ENCODE data around the gene FFAR1. TPM values are rescaled to one million over a fixed set of nuclear protein-coding genes. Genes with fewer than 3 reads are reported as not detected.

FFAR1 gene
- polyA plus RNA-seq, 1 donor from 2014 or later: not detected

DNA sequence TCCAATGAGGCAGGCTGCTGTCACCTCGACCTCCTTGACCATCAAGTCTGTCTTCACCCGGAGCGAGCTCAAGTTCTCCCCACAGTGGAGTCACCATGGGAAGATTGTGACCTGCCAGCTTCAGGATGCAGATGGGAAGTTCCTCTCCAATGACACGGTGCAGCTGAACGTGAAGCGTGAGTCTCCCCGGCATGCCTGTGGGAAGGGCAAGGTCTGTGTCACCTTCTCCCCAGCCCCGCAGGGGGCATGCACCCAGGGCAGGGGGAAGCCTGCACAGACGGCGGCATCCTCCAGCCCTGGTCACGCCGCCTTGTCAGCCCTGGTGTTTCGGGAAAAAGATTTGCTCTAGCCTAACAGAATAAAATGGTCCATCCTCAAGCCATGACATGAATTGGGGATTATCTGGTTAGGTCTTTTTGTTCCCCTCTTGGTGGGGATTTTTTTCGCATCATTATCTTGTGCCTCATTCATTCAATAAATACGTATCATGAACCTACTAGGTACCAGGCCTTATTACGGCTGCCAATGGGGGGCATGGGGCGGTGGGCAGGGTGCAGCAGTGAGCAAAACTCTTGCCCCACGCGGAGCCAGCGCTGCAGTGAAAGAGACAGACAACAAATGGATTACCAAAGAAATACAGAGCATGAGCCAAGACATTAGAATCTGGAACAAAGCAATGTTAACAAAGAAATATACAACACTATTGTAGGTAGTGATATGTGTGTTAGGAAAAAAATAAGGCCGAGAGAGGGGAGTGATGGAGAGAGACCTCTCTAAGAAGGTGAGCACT, 11.3 kb upstream of the FFAR1 start:
- H3K27me3 ChIP-seq (ENCODE audit: insufficient read depth, low read depth, low read length): no peaks in the 10 kb centered on the region
- H3K27ac ChIP-seq (ENCODE audit: low read length): no peak overlapping the region
- no peak overlapping the region for H3K4me2 ChIP-seq (ENCODE audit: low read length)
- H3F3A ChIP-seq (ENCODE audit: insufficient read depth, low read length, poor library complexity, severe bottlenecking): no peaks in the 10 kb centered on the region
- H3K79me2 ChIP-seq (replicated peaks; ENCODE audit: insufficient read depth, low read length): no peaks in the 10 kb centered on the region
- no peaks in the 10 kb centered on the region for H3K36me3 ChIP-seq (ENCODE audit: insufficient read depth, low read length)
- no peaks in the 10 kb centered on the region for H3K9me2 ChIP-seq (ENCODE audit: insufficient read depth, low read length)
- no peak overlapping the region for H3K9ac ChIP-seq (ENCODE audit: low read length)
- H3K4me3 ChIP-seq (ENCODE audit: low read length): no peak overlapping the region
- no peaks in the 10 kb centered on the region for H4K20me1 ChIP-seq (ENCODE audit: insufficient read depth)
- no peak overlapping the region for H2AFZ ChIP-seq (ENCODE audit: low read depth, low read length)
- TF ChIP-seq TAF1 (IDR thresholded peaks at IDR 0.05; ENCODE audit: low read depth) (no peak), RAD21 (conservative IDR thresholded peaks at IDR 0.05) (no peak), MXI1 (conservative IDR thresholded peaks at IDR 0.05; ENCODE audit: poor library complexity, severe bottlenecking) (no peak), SMC3 (conservative IDR thresholded peaks at IDR 0.05; ENCODE audit: poor library complexity) (no peak), EP300 (conservative IDR thresholded peaks at IDR 0.05; ENCODE audit: poor library complexity, severe bottlenecking) (no peak), POLR2AphosphoS5 (IDR thresholded peaks at IDR 0.05) (no peak), EZH2 (IDR thresholded peaks at IDR 0.05; ENCODE audit: borderline replicate concordance, insufficient read depth, low read length, poor library complexity, severe bottlenecking) (no peak)
- TF ChIP-seq, protein P1, sequence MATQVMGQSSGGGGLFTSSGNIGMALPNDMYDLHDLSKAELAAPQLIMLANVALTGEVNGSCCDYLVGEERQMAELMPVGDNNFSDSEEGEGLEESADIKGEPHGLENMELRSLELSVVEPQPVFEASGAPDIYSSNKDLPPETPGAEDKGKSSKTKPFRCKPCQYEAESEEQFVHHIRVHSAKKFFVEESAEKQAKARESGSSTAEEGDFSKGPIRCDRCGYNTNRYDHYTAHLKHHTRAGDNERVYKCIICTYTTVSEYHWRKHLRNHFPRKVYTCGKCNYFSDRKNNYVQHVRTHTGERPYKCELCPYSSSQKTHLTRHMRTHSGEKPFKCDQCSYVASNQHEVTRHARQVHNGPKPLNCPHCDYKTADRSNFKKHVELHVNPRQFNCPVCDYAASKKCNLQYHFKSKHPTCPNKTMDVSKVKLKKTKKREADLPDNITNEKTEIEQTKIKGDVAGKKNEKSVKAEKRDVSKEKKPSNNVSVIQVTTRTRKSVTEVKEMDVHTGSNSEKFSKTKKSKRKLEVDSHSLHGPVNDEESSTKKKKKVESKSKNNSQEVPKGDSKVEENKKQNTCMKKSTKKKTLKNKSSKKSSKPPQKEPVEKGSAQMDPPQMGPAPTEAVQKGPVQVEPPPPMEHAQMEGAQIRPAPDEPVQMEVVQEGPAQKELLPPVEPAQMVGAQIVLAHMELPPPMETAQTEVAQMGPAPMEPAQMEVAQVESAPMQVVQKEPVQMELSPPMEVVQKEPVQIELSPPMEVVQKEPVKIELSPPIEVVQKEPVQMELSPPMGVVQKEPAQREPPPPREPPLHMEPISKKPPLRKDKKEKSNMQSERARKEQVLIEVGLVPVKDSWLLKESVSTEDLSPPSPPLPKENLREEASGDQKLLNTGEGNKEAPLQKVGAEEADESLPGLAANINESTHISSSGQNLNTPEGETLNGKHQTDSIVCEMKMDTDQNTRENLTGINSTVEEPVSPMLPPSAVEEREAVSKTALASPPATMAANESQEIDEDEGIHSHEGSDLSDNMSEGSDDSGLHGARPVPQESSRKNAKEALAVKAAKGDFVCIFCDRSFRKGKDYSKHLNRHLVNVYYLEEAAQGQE (IDR thresholded peaks at IDR 0.05; ENCODE audit: borderline replicate concordance): no peak
- TF ChIP-seq, protein P2, sequence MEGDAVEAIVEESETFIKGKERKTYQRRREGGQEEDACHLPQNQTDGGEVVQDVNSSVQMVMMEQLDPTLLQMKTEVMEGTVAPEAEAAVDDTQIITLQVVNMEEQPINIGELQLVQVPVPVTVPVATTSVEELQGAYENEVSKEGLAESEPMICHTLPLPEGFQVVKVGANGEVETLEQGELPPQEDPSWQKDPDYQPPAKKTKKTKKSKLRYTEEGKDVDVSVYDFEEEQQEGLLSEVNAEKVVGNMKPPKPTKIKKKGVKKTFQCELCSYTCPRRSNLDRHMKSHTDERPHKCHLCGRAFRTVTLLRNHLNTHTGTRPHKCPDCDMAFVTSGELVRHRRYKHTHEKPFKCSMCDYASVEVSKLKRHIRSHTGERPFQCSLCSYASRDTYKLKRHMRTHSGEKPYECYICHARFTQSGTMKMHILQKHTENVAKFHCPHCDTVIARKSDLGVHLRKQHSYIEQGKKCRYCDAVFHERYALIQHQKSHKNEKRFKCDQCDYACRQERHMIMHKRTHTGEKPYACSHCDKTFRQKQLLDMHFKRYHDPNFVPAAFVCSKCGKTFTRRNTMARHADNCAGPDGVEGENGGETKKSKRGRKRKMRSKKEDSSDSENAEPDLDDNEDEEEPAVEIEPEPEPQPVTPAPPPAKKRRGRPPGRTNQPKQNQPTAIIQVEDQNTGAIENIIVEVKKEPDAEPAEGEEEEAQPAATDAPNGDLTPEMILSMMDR (IDR thresholded peaks at IDR 0.05; ENCODE audit: poor library complexity, severe bottlenecking): no peak
- no peaks in the 10 kb centered on the region for H3K9me3 ChIP-seq (ENCODE audit: low read length)

DNA sequence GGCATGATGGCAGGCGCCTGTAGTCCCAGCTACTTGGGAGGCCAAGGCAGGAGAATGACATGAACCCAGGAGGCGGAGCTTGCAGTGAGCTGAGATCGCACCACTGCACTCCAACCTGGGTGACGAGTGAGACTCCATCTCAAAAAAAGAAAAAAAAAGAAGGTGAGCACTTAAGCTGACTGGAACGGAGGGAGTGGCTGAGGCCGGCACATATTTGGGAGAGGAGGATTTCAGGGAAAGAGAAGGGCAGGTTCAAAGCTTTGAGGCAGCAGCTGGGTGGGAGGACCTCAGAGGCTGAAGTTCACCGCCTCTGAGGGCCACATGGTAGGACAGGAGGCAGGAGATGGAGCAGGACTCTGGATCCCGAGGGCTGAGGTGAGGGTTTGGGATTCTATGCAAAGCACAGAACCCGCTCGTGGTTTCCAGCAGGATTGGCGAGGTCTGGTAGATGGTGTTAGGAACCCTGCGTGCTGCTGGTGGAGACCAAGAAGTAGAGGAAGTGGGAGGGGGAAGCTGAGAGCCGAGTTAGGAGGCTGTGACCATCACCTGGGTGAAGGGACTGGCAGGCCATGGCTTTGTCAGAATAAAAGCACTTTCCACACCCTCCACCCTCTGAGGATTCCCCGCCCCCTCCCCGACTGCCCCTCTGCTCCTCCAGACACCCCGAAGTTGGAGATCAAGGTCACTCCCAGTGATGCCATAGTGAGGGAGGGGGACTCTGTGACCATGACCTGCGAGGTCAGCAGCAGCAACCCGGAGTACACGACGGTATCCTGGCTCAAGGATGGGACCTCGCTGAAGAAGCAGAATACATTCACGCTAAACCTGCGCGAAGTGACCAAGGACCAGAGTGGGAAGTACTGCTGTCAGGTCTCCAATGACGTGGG, 10.4 kb upstream of the FFAR1 start:
- no peaks in the 10 kb centered on the region for H4K20me1 ChIP-seq (ENCODE audit: insufficient read depth)
- H3K36me3 ChIP-seq (ENCODE audit: insufficient read depth, low read length): no peaks in the 10 kb centered on the region
- no peak for TF ChIP-seq TAF1 (IDR thresholded peaks at IDR 0.05; ENCODE audit: low read depth)
- TF ChIP-seq EP300 (conservative IDR thresholded peaks at IDR 0.05; ENCODE audit: poor library complexity, severe bottlenecking): no peak
- TF ChIP-seq, protein P2 (IDR thresholded peaks at IDR 0.05; ENCODE audit: poor library complexity, severe bottlenecking): no peak
- TF ChIP-seq RAD21 (conservative IDR thresholded peaks at IDR 0.05): no peak
- TF ChIP-seq EZH2 (IDR thresholded peaks at IDR 0.05; ENCODE audit: borderline replicate concordance, insufficient read depth, low read length, poor library complexity, severe bottlenecking): no peak
- no peak for TF ChIP-seq POLR2AphosphoS5 (IDR thresholded peaks at IDR 0.05)
- TF ChIP-seq MXI1 (conservative IDR thresholded peaks at IDR 0.05; ENCODE audit: poor library complexity, severe bottlenecking): no peak
- TF ChIP-seq SMC3 (conservative IDR thresholded peaks at IDR 0.05; ENCODE audit: poor library complexity): no peak
- TF ChIP-seq, protein P1 (IDR thresholded peaks at IDR 0.05; ENCODE audit: borderline replicate concordance): no peak
- H3K9me3 ChIP-seq (ENCODE audit: low read length): no peaks in the 10 kb centered on the region
- H3K79me2 ChIP-seq (replicated peaks; ENCODE audit: insufficient read depth, low read length): no peaks in the 10 kb centered on the region
- no peaks in the 10 kb centered on the region for H3K27me3 ChIP-seq (ENCODE audit: insufficient read depth, low read depth, low read length)
- no peak overlapping the region for H3K4me2 ChIP-seq (ENCODE audit: low read length)
- H2AFZ ChIP-seq (ENCODE audit: low read depth, low read length): no peak overlapping the region
- H3K4me3 ChIP-seq (ENCODE audit: low read length): no peak overlapping the region
- no peak overlapping the region for H3K9ac ChIP-seq (ENCODE audit: low read length)
- H3K27ac ChIP-seq (ENCODE audit: low read length): no peak overlapping the region
- no peaks in the 10 kb centered on the region for H3K9me2 ChIP-seq (ENCODE audit: insufficient read depth, low read length)
- no peaks in the 10 kb centered on the region for H3F3A ChIP-seq (ENCODE audit: insufficient read depth, low read length, poor library complexity, severe bottlenecking)

Measured in neural cell (in vitro differentiated cells).